ENCODE results near the gene VWA1.
"Not testable (repeated sequence)": the region's sequence is repeated elsewhere in the genome, so short reads cannot be mapped to it uniquely, and the experiment has no call there.

The VWA1 gene, protein sequence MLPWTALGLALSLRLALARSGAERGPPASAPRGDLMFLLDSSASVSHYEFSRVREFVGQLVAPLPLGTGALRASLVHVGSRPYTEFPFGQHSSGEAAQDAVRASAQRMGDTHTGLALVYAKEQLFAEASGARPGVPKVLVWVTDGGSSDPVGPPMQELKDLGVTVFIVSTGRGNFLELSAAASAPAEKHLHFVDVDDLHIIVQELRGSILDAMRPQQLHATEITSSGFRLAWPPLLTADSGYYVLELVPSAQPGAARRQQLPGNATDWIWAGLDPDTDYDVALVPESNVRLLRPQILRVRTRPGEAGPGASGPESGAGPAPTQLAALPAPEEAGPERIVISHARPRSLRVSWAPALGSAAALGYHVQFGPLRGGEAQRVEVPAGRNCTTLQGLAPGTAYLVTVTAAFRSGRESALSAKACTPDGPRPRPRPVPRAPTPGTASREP

GRCh38 chr1:1435106-1435903 is at the start of gene VWA1:
Gene VWA1, plus strand, starts transcription at chr1:1435690. Its CDS starts 59 bp downstream, at chr1:1435749.
- DNase-seq = peak; percentile 27 to 46

GRCh38 chr1:1385931-1386330 is 49.6 kb upstream of the VWA1 start:
- DNase-seq = no peak

DNA sequence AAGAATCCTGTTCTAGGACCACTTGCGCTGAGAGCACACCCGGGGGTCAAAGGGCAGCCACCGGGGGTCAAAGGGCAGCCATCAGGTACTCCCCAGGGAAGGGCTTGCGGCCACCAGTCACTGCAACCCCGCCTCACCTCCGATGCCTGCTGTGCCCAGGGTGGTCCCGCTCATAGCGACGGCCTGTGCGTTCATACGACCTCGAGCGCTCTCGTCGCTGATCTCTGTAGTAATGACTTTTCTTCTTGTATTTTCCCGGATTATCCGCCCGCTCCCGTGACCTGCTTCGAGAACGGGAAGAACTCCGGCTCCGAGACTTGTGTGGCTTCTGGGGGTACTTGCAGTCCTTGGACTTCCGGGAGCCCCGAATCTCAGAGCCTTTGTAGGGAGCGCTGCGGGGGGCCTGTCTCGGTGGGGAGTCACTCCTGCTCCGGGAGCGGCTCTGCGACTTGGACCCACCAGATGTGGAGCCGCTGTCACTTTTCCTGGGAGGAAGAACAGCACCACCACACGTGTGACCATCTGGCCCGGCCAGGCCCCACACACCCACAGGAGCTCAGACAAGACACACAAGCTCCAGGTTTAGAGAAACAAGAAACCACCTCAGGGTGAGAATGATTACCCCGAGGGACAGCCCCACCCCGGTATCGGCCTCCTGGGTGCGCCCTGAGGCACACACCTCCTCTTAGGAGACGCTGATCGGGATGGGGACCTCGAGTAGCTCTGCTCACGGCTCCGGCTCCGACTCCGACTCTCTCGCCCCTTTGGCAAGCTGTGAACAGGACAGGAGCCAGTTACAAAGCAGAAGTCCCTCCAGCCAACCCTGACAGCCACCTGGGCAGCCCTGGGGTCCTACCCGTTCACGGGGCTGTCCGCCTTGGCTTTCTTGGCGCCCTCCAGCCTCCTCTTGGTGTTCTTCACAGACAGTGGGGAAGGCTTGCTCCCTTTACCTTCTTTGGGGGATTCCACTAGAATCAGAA is 48.1 kb upstream of the VWA1 start:
- DNase-seq = no peak

- DNase-seq = no peak
These were observed 47.4 kb upstream of the VWA1 start for GRCh38 chr1:1388078-1388472.

DNA sequence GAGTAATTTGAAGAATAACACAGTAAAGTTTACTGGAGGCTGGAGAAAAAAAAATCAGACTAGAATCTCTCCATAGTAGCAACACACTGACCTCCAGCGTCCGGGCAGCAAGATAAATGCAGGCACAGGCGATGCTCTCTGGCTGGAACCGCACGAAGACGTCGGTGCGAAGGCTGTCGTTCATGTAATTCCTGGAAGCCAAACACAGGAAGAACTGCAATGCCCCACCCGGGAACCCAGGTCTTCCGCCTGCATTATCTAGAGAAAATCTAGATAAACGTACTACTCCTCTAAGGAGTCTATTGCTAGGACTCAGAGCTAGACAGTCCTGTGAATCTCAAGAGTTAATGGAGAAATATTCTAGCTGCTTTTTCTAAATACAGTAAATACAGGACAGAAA is 44.8 kb upstream of the VWA1 start:
- no peak for DNase-seq

DNA sequence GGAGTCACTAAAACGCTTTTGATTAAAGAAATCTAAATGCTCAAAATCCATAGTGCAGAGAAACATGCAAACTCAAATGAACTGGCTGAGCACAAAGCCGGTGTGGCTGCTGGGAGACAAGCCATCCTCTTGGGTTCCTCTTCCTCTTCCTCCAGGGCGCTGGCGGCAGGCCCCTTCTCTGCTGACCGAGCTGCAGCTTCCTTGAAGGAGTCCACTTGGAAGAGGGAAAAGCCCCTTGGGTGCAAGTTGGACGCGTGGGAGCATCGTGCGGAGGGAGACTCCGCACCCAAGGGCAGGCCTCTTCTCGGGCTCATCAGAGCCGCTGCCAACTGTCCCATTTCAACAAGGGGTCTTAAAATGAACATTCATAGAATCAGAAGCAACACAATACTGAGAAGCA is 44.3 kb upstream of the VWA1 start:
- no peak for DNase-seq

- DNase-seq = no peak
These were observed 42.5 kb upstream of the VWA1 start for GRCh38 chr1:1393014-1393413.

GRCh38 chr1:1393428-1393827 is 42.1 kb upstream of the VWA1 start:
- DNase-seq = no peak

GRCh38 chr1:1394116-1394515 is 41.4 kb upstream of the VWA1 start:
- no peak for DNase-seq

GRCh38 chr1:1395166-1395565 is 40.3 kb upstream of the VWA1 start:
- no peak for DNase-seq

DNA sequence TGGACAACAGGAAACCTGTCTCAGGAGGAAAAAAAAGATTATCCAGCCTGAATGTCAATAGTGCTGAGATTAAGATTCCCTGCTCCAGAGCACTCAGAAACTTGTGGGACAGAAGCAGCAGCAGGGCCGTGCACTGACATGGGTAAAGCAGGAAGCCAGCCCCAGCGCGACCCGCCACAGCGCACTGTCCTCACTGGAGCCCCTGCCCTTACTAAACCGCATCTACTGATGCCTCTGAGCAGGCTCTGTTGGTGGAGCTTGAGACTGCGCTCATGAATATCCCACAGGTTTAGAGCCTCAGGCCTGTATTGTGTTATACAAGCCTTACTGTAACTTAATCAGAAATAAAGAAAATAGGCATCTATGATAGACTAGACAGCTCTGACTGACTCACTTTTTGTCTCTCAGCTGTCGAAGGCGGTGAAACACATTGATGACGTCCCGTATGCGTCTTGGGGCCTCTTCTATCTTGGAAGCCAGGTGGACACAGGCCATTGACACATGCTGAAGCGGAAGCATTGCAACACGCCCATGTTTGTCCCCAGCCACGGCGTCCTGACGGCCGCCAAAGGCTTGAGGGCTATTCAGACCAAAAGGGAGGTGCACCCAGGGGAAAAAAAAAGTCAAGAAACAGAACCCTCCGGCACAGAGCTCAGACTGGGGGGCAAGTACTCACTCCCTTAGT is 37.5 kb upstream of the VWA1 start:
- no peak for DNase-seq

DNA sequence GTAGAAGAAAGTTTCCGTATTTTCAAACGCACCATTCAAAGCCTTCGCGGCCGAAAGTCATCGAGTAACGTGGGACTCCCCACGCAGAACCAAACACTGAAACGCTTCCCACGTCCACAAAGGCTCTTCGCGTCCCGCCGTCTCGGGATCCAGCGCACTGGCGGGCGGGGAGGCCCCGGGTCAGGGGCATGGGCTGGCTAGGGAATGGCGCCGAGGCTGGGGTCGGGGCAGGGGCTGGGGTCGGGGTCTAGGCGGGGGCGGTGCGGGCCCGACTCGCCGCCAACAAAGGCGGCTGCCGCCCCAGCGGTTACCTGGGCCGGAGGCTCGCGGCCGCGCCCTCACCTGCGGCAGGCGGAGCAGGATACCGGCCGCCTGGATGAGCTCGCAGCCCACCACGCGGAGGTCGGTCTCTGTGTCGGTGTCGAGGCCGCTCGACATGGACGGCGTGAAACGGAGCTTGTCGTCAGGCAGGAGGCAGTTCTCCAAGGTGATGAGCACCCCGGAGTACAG is 36.8 kb upstream of the VWA1 start:
- no peak for DNase-seq

DNA sequence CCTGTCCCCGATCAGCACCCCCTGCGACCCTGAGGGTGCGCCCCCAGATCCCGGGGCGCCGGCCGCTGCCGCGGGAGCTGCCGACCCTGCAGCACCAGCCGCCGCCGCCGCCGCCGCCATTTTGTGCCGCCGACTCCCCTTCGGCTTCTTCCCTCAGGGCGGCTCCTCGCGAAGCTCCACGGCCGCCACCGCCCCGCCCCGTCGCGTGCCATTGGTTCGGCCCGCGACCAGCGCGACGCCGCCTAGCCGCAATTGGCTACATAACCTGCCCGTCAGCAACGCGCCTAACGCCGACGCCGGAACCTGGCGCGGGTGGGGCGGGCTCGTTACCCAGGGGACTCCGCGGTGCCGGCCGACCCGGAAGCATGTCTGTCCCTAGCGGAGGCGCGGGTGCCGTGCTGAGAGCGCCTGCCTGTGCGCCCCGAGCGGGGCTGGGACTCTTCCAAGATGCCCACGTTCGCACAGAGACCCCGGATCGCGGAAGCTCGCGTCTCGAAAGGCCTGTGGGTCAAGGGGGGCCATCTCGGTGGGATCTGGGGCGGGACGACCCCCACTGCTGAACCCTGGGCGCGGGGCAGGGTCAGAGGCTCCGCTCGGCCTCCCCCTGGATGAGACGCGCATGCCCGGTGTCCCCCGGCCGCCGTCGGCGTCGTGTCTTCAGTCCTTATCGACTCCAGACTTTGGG is 36.2 kb upstream of the VWA1 start, which contains the start of gene CCNL2:
CCNL2 (minus strand) TSS at position 149 of the 685 bp plus-strand sequence; CDS start at position 120, 29 bp downstream.
- DNase-seq = peak; percentile 93 to 94

DNA sequence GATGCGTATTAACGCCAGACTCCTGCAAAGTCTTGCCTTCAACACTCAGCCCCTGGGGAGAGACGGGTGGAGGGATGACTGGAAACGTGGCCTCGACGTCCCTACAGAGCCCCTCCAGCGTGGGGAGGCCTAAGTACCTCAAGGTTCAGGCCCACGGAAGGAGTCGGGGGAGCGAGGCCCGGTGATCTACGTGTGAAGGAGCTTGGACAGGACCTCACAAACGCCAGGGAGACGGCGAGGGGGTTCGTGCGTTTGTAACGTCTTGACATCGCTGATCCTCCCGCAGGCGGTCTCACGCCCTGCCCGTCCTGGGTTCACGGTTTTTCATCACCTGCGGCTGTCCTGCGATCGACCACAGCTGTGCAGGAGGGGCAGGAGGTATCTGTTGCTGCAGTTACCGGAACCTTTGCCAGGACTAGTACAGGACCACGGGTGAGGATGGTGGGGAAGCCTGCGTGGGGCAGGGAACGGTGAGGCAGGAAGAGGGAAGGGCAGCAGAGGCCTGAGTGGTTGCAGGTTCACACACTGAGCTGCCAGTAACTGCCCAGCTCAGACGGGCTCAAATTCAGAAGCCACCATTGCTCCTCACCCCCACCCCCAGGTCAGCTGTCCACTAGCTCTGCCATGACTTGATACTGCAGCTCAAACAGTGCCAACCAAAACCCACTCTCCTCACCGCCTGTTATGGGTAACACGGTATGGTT is 35.5 kb upstream of the VWA1 start:
- no peak for DNase-seq

- DNase-seq = no peak
These were observed 34.7 kb upstream of the VWA1 start for GRCh38 chr1:1400576-1401456.

DNA sequence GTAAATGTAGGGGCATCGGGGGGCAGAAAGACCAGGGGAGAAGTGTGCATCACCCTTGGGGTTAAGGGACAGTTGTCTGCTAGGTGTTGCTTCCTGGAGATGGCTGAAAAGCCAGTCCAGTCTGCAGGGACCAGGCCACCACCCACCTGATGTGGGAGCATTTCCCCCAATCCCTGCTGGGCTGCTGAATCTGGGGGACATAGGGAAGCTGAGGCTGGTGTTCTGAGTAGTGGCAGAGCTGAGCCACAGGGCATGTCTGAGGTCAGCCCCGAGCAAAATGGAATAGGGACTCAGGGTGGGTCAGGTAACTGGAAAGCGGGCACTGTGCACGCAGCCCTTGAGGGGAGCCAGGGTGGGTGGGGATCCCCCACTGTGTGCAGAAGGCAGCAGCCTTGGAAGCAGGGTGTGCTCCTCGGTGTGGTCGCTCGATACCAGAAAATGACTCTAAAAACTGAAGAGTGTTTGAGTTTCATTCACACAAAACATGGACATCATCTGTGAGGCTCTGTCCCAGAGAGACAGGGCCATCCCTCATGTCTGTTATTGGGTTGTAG is 34.0 kb upstream of the VWA1 start:
- no peak for DNase-seq

GRCh38 chr1:1402072-1402900 is 33.2 kb upstream of the VWA1 start:
- peak; percentile 35 to 59 for DNase-seq

DNA sequence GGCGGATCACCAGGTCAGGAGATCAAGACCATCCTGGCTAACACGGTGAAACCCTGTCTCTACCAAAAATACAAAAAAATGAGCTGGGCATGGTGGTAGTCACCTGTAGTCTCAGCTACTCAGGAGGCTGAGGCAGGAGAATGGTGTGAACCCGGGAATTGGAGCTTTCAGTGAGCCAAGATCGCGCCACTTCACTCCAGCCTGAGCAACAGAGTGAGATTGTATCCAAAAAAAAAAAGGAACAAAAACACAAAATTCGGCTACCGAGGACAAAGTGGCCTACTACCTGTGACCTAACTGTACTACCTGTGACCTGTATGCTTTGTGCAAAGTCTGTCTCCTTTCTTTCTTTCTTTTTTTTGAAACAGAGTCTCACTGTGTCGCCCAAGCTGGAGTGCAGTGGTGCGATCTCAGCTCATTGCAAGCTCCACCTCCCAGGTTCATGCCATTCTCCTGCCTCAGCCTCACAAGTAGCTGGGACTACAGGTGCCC is 32.5 kb upstream of the VWA1 start:
- DNase-seq = not testable (repeated sequence)

Data from Kasumi-1 (cell line).